Measurements from ENCODE around the gene TSEN34.

DNA sequence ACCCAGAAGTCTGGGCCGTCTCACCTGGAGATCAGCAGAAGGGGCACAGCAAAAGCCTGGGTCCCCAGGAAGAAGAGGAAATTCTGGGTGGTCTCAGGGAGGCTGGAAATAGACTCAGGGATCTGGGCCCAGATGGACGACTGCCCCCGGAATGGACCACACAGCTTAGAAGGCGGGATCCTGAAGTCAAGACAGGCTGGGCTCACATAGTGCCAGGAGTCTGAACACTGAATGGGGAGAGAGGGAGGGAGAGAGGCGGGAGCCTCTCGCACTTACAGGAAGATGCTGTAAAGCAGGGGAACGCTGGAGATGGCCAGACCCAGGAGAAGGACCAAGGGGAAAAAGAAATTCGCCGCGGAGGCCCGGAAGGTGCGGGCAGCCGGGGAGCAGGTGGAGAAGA, 30.3 kb upstream of the TSEN34 start:
- TF ChIP-seq, protein P1, sequence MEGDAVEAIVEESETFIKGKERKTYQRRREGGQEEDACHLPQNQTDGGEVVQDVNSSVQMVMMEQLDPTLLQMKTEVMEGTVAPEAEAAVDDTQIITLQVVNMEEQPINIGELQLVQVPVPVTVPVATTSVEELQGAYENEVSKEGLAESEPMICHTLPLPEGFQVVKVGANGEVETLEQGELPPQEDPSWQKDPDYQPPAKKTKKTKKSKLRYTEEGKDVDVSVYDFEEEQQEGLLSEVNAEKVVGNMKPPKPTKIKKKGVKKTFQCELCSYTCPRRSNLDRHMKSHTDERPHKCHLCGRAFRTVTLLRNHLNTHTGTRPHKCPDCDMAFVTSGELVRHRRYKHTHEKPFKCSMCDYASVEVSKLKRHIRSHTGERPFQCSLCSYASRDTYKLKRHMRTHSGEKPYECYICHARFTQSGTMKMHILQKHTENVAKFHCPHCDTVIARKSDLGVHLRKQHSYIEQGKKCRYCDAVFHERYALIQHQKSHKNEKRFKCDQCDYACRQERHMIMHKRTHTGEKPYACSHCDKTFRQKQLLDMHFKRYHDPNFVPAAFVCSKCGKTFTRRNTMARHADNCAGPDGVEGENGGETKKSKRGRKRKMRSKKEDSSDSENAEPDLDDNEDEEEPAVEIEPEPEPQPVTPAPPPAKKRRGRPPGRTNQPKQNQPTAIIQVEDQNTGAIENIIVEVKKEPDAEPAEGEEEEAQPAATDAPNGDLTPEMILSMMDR (IDR thresholded peaks at IDR 0.05) = no peak
- no peak for TF ChIP-seq EP300 (IDR thresholded peaks at IDR 0.05)
- TF ChIP-seq POLR2A (IDR thresholded peaks at IDR 0.05) = no peak
- no peak for TF ChIP-seq POLR2AphosphoS5 (IDR thresholded peaks at IDR 0.05)

Data from upper lobe of left lung (tissue), 4 donors.